HepG2 (cell line): Measurements from ENCODE around the gene NKAIN4. TPM values are rescaled to one million over a fixed set of nuclear protein-coding genes. Genes with fewer than 3 reads are reported as not detected.

Experiments
- ATAC-seq: fragments of 200-7000 bp; cut with Tn5 transposase; 3 replicates; pipeline ENCODE4 v1.9.1; 2020; ENCODE audit warnings: mild to moderate bottlenecking, moderate library complexity
- BruUV-seq: library from RNA; stranded (reverse); fragments of 400-500 nt; replicated peaks from 2 replicates; lab custom pipeline; 2021; lab: Mats Ljungman, UMichigan
- CTCF ChIA-PET: fragments of 300-600 bp; formaldehyde crosslinking; extraction: SDS; loops from one replicate; lab custom pipeline; 2021; ENCODE audit warnings: low total read pairs, inconsistent platforms, low intra/inter-chr PET ratio; lab: Yijun Ruan, JAX
- POLR2A ChIA-PET: fragments of 350-600 bp; sonication (Branson Sonifier 250); formaldehyde crosslinking; loops from one replicate; lab custom pipeline; 2020; ENCODE audit warnings: antibody characterized with exemption, inconsistent platforms; lab: Yijun Ruan, JAX
- DNase-seq: peaks from one replicate; pipeline ENCODE4 v3.0.0-alpha.2; 2015; ENCODE audit warnings: low spot score
- FAIRE-seq: peaks from 3 replicates; lab custom pipeline; 2011; peaks lifted over from hg19 to GRCh38; lab: Jason Lieb, UNC
- H2AFZ ChIP-seq: one replicate; pipeline ENCODE4 v1.6.1; 2011; ENCODE audit warnings: low read length, inconsistent platforms
- H3K27ac ChIP-seq: fragments of 300-600 bp; 3 replicates; pipeline ENCODE4 v1.8.0; 2011; ENCODE audit warnings: mixed run types, mild to moderate bottlenecking, mixed read lengths, low read length, inconsistent platforms; ENCODE audit not compliant: insufficient read depth; ENCODE audit errors: extremely low read length
- H3K27me3 ChIP-seq, 2 experiments: fragments of 200-600 bp in 1 of 2; 2 replicates in 1 of 2; 3 replicates in 1 of 2; pipeline versions ENCODE4 v1.6.0 to v1.8.0; 2011; ENCODE audit warnings: low read length in 2 of 2, mild to moderate bottlenecking in 2 of 2, moderate library complexity in 2 of 2, inconsistent platforms in 1 of 2; ENCODE audit not compliant: insufficient read depth in 2 of 2, control insufficient read depth in 1 of 2
- H3K36me3 ChIP-seq, 2 experiments: fragments of 200-600 bp in 1 of 2; replicated peaks in 1 of 2; 2 replicates in 1 of 2; 3 replicates in 1 of 2; pipeline versions ENCODE4 v1.5.1 to v1.8.0; 2011; ENCODE audit warnings: low read length in 2 of 2, inconsistent platforms in 1 of 2; ENCODE audit not compliant: insufficient read depth in 2 of 2, control insufficient read depth in 1 of 2
- H3K4me1 ChIP-seq: 2 replicates; pipeline ENCODE4 v1.5.1; 2012; ENCODE audit warnings: low read length, inconsistent platforms; ENCODE audit not compliant: insufficient read depth
- H3K4me2 ChIP-seq: 2 replicates; pipeline ENCODE4 v1.6.0; 2011; ENCODE audit warnings: low read depth, low read length, inconsistent platforms
- H3K4me3 ChIP-seq, 3 experiments: fragments of 200-600 bp in 1 of 3; sonication (generic), shearing (Covaris generic) in 1 of 3; replicated peaks in 1 of 3; 2 replicates each; pipeline ENCODE4 v1.5.1; 2011 to 2016; ENCODE audit warnings: low read length in 3 of 3, inconsistent platforms in 2 of 3, low read depth in 2 of 3, mild to moderate bottlenecking in 2 of 3, control low read depth in 1 of 3, mixed read lengths in 1 of 3; ENCODE audit not compliant: insufficient read depth in 1 of 3
- H3K79me2 ChIP-seq: one replicate; pipeline ENCODE4 v1.6.1; 2011; ENCODE audit warnings: low read length, inconsistent platforms; ENCODE audit not compliant: insufficient read depth
- H3K9ac ChIP-seq: 2 replicates; pipeline ENCODE4 v1.6.0; 2011; ENCODE audit warnings: mild to moderate bottlenecking, low read depth, low read length, inconsistent platforms; ENCODE audit not compliant: insufficient read depth
- H3K9me3 ChIP-seq: 2 replicates; pipeline ENCODE4 v1.5.1; 2012; ENCODE audit warnings: mild to moderate bottlenecking, low read length
- H4K20me1 ChIP-seq: 2 replicates; pipeline ENCODE4 v1.6.0; 2011; ENCODE audit warnings: inconsistent platforms, mild to moderate bottlenecking, low read length, moderate library complexity; ENCODE audit not compliant: insufficient read depth
- AGO1 ChIP-seq: fragments of 200-400 bp; formaldehyde crosslinking; IDR thresholded peaks from 2 replicates; pipeline ENCODE4 v1.6.1; 2017; ENCODE audit warnings: mild to moderate bottlenecking, low read depth, low read length, moderate library complexity; ENCODE audit not compliant: poor library complexity, severe bottlenecking
- AHR ChIP-seq: IDR thresholded peaks from 2 replicates; pipeline ENCODE4 v1.6.1; 2018; ENCODE audit warnings: missing genetic modification reagents, missing compliant biosample characterization
- BORCS8-MEF2B ChIP-seq: sonication (generic); formaldehyde crosslinking; IDR thresholded peaks from 2 replicates; pipeline ENCODE4 v1.8.0; 2022; ENCODE audit warnings: mild to moderate bottlenecking, missing genetic modification reagents
- FOSL2 ChIP-seq: sonication (generic); formaldehyde crosslinking; IDR thresholded peaks from 2 replicates; pipeline ENCODE4 v1.4.0; 2020; ENCODE audit warnings: missing genetic modification reagents
- GABPB1 ChIP-seq: IDR thresholded peaks from 2 replicates; pipeline ENCODE4 v1.6.1; 2016; ENCODE audit warnings: mild to moderate bottlenecking, missing genetic modification reagents, moderate library complexity, missing compliant biosample characterization
- HNRNPK ChIP-seq: fragments of 200-400 bp; formaldehyde crosslinking; IDR thresholded peaks from 2 replicates; pipeline ENCODE4 v1.6.1; 2018; ENCODE audit warnings: low read length, low read depth, moderate library complexity, mild to moderate bottlenecking; ENCODE audit not compliant: poor library complexity, severe bottlenecking
- HNRNPLL ChIP-seq: fragments of 200-400 bp; formaldehyde crosslinking; IDR thresholded peaks from 2 replicates; pipeline ENCODE4 v1.6.1; 2017; ENCODE audit warnings: mild to moderate bottlenecking, low read depth, low read length; ENCODE audit not compliant: poor library complexity, severe bottlenecking
- HOXD1 ChIP-seq: sonication (generic); formaldehyde crosslinking; IDR thresholded peaks from 2 replicates; pipeline ENCODE4 v1.5.0; 2020; ENCODE audit warnings: missing genetic modification reagents
- MED13 ChIP-seq: sonication (generic); formaldehyde crosslinking; IDR thresholded peaks from 2 replicates; pipeline ENCODE4 v1.5.0; 2020; ENCODE audit warnings: missing genetic modification reagents
- PHF8 ChIP-seq: sonication (generic); formaldehyde crosslinking; IDR thresholded peaks from 2 replicates; pipeline ENCODE4 v1.5.0; 2020; ENCODE audit warnings: missing genetic modification reagents
- ZFP36 ChIP-seq: fragments of 150-350 bp; IDR thresholded peaks from 2 replicates; pipeline ENCODE4 v1.6.1; 2018; ENCODE audit warnings: borderline replicate concordance, low read length, low read depth; ENCODE audit not compliant: partially characterized antibody
- ZNF251 ChIP-seq: sonication (generic); formaldehyde crosslinking; IDR thresholded peaks from 2 replicates; pipeline ENCODE4 v1.9.0; 2021; ENCODE audit warnings: mild to moderate bottlenecking, missing genetic modification reagents
- ZNF335 ChIP-seq: sonication (generic); formaldehyde crosslinking; IDR thresholded peaks from 2 replicates; pipeline ENCODE4 v1.4.0; 2020; ENCODE audit warnings: missing genetic modification reagents
- ZNF496 ChIP-seq: sonication (generic); formaldehyde crosslinking; IDR thresholded peaks from 2 replicates; pipeline ENCODE4 v1.8.1; 2023; ENCODE audit warnings: mild to moderate bottlenecking, moderate library complexity, missing genetic modification reagents; ENCODE audit not compliant: insufficient replicate concordance
- ZNF512B ChIP-seq: sonication (generic); formaldehyde crosslinking; IDR thresholded peaks from 2 replicates; pipeline ENCODE4 v1.5.1; 2020; ENCODE audit warnings: missing genetic modification reagents, mild to moderate bottlenecking, borderline replicate concordance
- ZNF558 ChIP-seq: sonication (generic); formaldehyde crosslinking; IDR thresholded peaks from 2 replicates; pipeline ENCODE4 v1.9.0; 2022; ENCODE audit warnings: mild to moderate bottlenecking, missing genetic modification reagents, borderline replicate concordance
- ZNF770 ChIP-seq: sonication (generic); formaldehyde crosslinking; IDR thresholded peaks from 2 replicates; pipeline ENCODE4 v1.5.0; 2020; ENCODE audit warnings: mild to moderate bottlenecking, missing genetic modification reagents
- ZNF83 ChIP-seq: sonication (generic); formaldehyde crosslinking; IDR thresholded peaks from 2 replicates; pipeline ENCODE4 v1.4.0; 2020; ENCODE audit warnings: missing genetic modification reagents, mild to moderate bottlenecking, borderline replicate concordance
- WGBS: methylation state at CpG from one replicate; pipeline ENCODE4 v1.1.6; 2017; ENCODE audit warnings: low lambda C conversion rate; 5-methylcytosine and 5-hydroxymethylcytosine counted together
- in situ Hi-C: cut with HindIII; loops from 2 replicates; pipeline ENCODE4 v1.10.0; 2017; ENCODE audit warnings: low pct_unique_long_range_greater_than_20kb; ENCODE audit not compliant: extremely low pct_ligation_motif_present
- intact Hi-C: fragments of 100-400 bp; cut with micrococcal nuclease; formaldehyde crosslinking; loops from one replicate; pipeline ENCODE4 v1.10.0; 2022; ENCODE audit not compliant: unreplicated experiment
- polyA plus RNA-seq, 8 experiments: library from polyadenylated mRNA; depleted of rRNA in 3 of 8; stranded (reverse) in 7 of 8; unstranded in 1 of 8; fragments of >200 nt; fragmentation: Illumina TruSeq in 4 of 8; extraction: Trizol in 4 of 8; gene quantifications; 2 replicates each; pipeline versions ENCODE4 v1.2.1 to v1.2.3, GENCODE V29; 2011 to 2016; ENCODE audit warnings: low read depth in 4 of 8, missing spikeins in 1 of 8, mixed read lengths in 1 of 8; ENCODE audit not compliant: insufficient read depth in 1 of 8
- total RNA-seq, 5 experiments: library from RNA; depleted of rRNA; stranded (reverse); fragments of >200 nt; fragmentation: Illumina TruSeq; extraction: Trizol; gene quantifications; 2 replicates each; pipeline ENCODE4 v1.2.3, GENCODE V29; 2016; ENCODE audit warnings: low read depth in 1 of 5
- TF ChIP-seq, protein P1 (sequence below): sonication (generic); formaldehyde crosslinking; IDR thresholded peaks from 2 replicates; pipeline ENCODE4 v1.8.0; 2022; ENCODE audit warnings: mild to moderate bottlenecking, missing genetic modification reagents, borderline replicate concordance

The NKAIN4 gene
- total and polyA plus RNA-seq, 2 of the 13 experiments (the other 11 are each of a cell fraction or from before 2014, with no cell fraction given): not detected

DNA sequence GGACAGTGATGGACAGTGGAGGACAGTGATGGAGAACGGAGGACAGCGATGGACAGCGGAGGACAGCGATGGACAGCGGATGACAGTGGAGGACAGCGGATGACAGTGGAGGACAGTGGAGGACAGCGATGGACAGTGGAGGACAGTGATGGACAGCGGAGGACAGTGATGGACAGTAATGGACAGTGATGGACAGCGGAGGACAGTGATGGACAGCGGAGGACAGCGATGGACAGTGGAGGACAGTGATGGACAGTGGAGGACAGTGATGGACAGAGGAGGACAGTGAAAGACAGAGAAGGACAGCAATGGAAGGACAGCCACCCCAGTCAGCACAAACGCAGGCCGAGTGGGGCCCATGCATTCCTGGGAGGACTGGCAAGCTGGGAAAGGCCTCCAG is 3.4 kb upstream of the NKAIN4 start:
- Histone ChIP-seq H3K9me3 (no peaks in the 10 kb centered on the region), H3K4me3 (no peak overlapping the region), H2AFZ (no peak overlapping the region), H3K36me3 (no peaks in the 10 kb centered on the region), H3K4me1 (peaks cover 43% of the 10 kb centered on the region), H3K27me3 (peaks cover 37 to 87% of the 10 kb centered on the region in 2 experiments), H3K4me2 (no peak overlapping the region), H4K20me1 (peaks cover 5% of the 10 kb centered on the region; the same call in 1 of the 2 replicates), H3K9ac (no peak overlapping the region), H3K79me2 (no peaks in the 10 kb centered on the region)
- POLR2A ChIA-PET: no interaction called here
- BruUV-seq: no TSS peak
- in situ Hi-C loops: no loop called here
- intact Hi-C loops: no loop called here
- FAIRE-seq (no peak), ATAC-seq (no peak), DNase-seq (no peak)
- CTCF ChIA-PET: no interaction called here
- 77% methylated on average over 13 of the region's 13 CpGs for WGBS
- no peak for TF ChIP-seq BORCS8-MEF2B (CRISPR knock-in tag)
- no peak for TF ChIP-seq HNRNPK
- TF ChIP-seq GABPB1: no peak
- TF ChIP-seq ZNF512B (CRISPR knock-in tag): no peak
- no peak for TF ChIP-seq ZFP36
- TF ChIP-seq, protein P1, sequence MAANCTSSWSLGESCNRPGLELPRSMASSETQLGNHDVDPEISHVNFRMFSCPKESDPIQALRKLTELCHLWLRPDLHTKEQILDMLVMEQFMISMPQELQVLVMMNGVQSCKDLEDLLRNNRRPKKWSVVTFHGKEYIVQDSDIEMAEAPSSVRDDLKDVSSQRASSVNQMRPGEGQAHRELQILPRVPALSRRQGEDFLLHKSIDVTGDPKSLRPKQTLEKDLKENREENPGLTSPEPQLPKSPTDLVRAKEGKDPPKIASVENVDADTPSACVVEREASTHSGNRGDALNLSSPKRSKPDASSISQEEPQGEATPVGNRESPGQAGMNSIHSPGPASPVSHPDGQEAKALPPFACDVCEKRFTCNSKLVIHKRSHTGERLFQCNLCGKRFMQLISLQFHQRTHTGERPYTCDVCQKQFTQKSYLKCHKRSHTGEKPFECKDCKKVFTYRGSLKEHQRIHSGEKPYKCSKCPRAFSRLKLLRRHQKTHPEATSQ (CRISPR knock-in tag): no peak
- no peak for TF ChIP-seq ZNF496 (CRISPR knock-in tag)
- TF ChIP-seq MED13 (CRISPR knock-in tag): no peak
- no peak for TF ChIP-seq ZNF83 (CRISPR knock-in tag)
- TF ChIP-seq ZNF251 (CRISPR knock-in tag): no peak
- TF ChIP-seq AGO1: no peak
- no peak for TF ChIP-seq ZNF558 (CRISPR knock-in tag)
- no peak for TF ChIP-seq FOSL2 (CRISPR knock-in tag)
- no peak for TF ChIP-seq PHF8 (CRISPR knock-in tag)
- TF ChIP-seq ZNF770 (CRISPR knock-in tag): no peak
- no peak for TF ChIP-seq HOXD1
- TF ChIP-seq ZNF335 (CRISPR knock-in tag): no peak
- no peak for TF ChIP-seq HNRNPLL
- no peak for TF ChIP-seq AHR (CRISPR knock-in tag)
- TF ChIP-seq, all 625 proteins: peak for 0
- H3K27ac ChIP-seq: no peak overlapping the region
